ENCODE data around the gene CPHXL2. TPM values are rescaled to one million over a fixed set of nuclear protein-coding genes. Genes with fewer than 3 reads are reported as not detected.

The CPHXL2 gene
- total RNA-seq, 1 donor from 2014 or later: not detected

GRCh38 chr16:75660321-75660720 is 16.5 kb downstream of the CPHXL2 start:
- Mint-ChIP-seq H3K9me3 (ENCODE audit: low read depth) (no peaks in the 10 kb centered on the region), H3K27me3 (ENCODE audit: low read depth) (no peaks in the 10 kb centered on the region), H3K36me3 (ENCODE audit: low read depth) (peaks cover 22% of the 10 kb centered on the region), H3K27ac (ENCODE audit: unreplicated experiment) (no peak overlapping the region), H3K4me1 (ENCODE audit: low read depth) (no peaks in the 10 kb centered on the region), H3K4me3 (ENCODE audit: unreplicated experiment) (no peak overlapping the region)
- TF ChIP-seq CTCF (IDR thresholded peaks at IDR 0.05): no peak
- DNase-seq (ENCODE audit: low spot score): no peak

DNA sequence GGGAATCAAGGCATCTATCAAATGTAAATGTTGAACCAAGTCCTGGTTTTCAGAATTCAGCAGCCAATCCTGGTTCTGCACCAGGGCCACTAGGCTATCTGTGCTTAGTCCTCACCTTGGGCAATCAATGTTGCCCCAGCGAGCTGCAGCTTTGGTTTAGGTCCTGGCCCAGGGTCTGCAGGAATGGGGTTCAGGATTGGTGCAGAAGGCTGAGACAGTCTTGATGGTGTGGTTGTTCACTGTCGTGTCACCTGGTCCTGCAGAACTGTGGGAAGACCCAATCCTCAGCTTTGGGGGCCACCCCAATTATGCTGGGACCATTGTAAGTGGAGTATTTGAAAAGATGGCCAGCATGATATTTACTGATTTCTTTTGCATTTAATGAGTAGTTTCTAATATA is 18.6 kb downstream of the CPHXL2 start:
- Mint-ChIP-seq H3K4me3 (ENCODE audit: unreplicated experiment) (no peak overlapping the region), H3K4me1 (ENCODE audit: low read depth) (peaks cover 13% of the 10 kb centered on the region), H3K27ac (ENCODE audit: unreplicated experiment) (no peak overlapping the region), H3K9me3 (ENCODE audit: low read depth) (no peaks in the 10 kb centered on the region), H3K27me3 (ENCODE audit: low read depth) (no peaks in the 10 kb centered on the region), H3K36me3 (ENCODE audit: low read depth) (peaks cover 30% of the 10 kb centered on the region)
- no peak for TF ChIP-seq CTCF (IDR thresholded peaks at IDR 0.05)
- no peak for DNase-seq (ENCODE audit: low spot score)

DNA sequence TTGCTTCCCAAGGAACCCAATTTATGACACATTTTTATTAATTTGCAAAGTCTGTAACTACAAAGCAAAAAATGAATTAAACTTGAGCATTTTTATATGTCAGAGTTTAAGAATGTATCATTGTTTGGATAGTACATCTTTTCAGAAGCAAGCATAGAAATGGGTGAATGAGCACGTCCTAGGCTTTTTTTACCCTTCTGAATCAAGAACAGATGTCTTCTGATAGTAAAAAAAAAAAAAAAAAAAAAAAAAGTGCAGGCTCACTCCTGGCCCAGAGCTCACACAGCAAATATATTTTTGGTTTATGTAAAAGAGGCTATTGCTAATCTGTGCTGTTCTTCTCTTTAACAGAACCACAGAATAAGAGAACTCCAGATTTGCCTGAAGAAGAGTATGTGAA is 22.9 kb downstream of the CPHXL2 start:
- Mint-ChIP-seq H3K4me1 (ENCODE audit: low read depth) (peaks cover 50% of the 10 kb centered on the region), H3K9me3 (ENCODE audit: low read depth) (no peaks in the 10 kb centered on the region), H3K27ac (ENCODE audit: unreplicated experiment) (peak overlapping the region; percentile 62), H3K36me3 (ENCODE audit: low read depth) (peaks cover 31% of the 10 kb centered on the region), H3K4me3 (ENCODE audit: unreplicated experiment) (no peak overlapping the region), H3K27me3 (ENCODE audit: low read depth) (no peaks in the 10 kb centered on the region)
- TF ChIP-seq CTCF (IDR thresholded peaks at IDR 0.05): no peak
- DNase-seq (ENCODE audit: low spot score): no peak

DNA sequence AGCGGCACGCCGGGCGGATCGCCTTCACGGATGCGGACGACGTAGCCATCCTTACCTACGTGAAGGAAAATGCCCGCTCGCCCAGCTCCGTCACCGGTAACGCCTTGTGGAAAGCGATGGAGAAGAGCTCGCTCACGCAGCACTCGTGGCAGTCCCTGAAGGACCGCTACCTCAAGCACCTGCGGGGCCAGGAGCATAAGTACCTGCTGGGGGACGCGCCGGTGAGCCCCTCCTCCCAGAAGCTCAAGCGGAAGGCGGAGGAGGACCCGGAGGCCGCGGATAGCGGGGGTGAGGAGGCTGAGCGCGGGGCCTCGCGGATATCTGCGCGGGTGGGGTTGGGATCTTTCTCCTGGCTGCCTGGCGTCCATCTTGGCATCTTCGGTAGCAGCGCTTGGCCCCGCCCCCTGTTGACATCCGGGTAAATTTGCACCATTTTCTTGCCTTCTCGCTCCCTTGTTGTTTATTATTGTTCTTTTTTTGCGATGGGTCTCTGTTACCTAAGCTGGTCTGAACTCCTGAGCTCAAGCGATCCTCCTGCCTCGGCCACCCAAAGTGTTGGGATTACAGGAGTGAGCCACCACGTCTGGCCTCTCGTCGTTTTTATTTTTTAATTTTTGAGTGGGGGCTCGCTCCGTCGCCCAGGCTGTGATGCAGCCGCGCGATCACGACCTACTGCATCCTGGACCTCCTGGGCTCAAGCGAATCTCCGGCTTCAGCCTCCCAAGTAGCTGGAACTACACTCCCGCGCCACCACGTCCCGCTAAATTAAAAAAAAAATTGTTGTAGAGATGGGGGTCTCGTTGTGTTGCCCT is 28.3 kb downstream of the CPHXL2 start:
- Mint-ChIP-seq H3K27ac (ENCODE audit: unreplicated experiment) (peak overlapping the region; percentile 96), H3K9me3 (ENCODE audit: low read depth) (no peaks in the 10 kb centered on the region), H3K27me3 (ENCODE audit: low read depth) (no peaks in the 10 kb centered on the region), H3K4me3 (ENCODE audit: unreplicated experiment) (peak overlapping the region; percentile 98), H3K4me1 (ENCODE audit: low read depth) (peaks cover 62% of the 10 kb centered on the region), H3K36me3 (ENCODE audit: low read depth) (peaks cover 3% of the 10 kb centered on the region)
- DNase-seq (ENCODE audit: low spot score): peak; percentile 92
- TF ChIP-seq CTCF (IDR thresholded peaks at IDR 0.05): peak; percentile 12

DNA sequence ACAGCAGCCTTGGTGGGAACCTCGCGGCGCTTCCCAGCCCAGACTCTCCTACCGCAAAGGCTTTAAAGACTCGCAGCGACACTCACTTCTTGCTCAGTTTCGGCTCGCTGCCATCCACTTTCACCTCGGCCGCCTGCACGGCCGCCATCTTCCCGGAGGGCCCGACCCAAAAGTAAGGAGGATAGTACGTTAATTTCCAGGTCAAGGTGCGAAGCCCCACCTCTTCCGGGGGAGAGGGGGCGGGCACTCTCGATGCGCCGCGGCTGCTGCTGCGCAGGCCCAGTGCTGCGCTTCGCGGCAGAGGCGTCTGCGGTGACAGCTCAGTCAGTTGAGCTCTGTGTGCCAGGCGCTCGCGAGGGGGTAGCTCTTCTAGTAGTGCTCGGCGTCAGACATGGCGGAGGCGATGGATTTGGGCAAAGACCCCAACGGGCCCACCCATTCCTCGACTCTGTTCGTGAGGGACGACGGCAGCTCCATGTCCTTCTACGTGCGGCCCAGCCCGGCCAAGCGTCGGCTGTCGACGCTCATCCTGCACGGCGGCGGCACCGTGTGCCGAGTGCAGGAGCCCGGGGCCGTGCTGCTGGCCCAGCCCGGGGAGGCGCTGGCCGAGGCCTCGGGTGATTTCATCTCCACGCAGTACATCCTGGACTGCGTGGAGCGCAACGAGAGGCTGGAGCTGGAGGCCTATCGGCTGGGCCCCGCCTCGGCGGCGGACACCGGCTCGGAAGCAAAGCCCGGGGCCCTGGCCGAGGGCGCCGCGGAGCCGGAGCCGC is 29.1 kb downstream of the CPHXL2 start, which contains the start of the genes KARS1 and TERF2IP:
Gene KARS1, minus strand, starts transcription at position 174 of the 773 bp plus-strand sequence. Its CDS starts 26 bp downstream, at position 148.
Gene TERF2IP, plus strand, starts transcription at position 282 of the 773 bp plus-strand sequence. Its CDS starts 110 bp downstream, at position 392.
- Mint-ChIP-seq H3K27ac (ENCODE audit: unreplicated experiment) (peak within 1 kb of the TSS; percentile 97), H3K36me3 (ENCODE audit: low read depth) (peaks cover 3% of the 10 kb centered on the region), H3K27me3 (ENCODE audit: low read depth) (no peaks in the 10 kb centered on the region), H3K4me3 (ENCODE audit: unreplicated experiment) (peak within 1 kb of the TSS; percentile 98), H3K9me3 (ENCODE audit: low read depth) (no peaks in the 10 kb centered on the region), H3K4me1 (ENCODE audit: low read depth) (peaks cover 54% of the 10 kb centered on the region)
- peak; percentile 97 for DNase-seq (ENCODE audit: low spot score)
- no peak for TF ChIP-seq CTCF (IDR thresholded peaks at IDR 0.05)

Data from chondrocyte (in vitro differentiated cells).